ENCODE measurements around the gene MYRF. TPM values are rescaled to one million over a fixed set of nuclear protein-coding genes. Genes with fewer than 3 reads are reported as not detected.

The MYRF gene
- total and polyA plus RNA-seq, 2 of the 4 experiments (the other 2 are of a cell fraction), result 1.6 to 10.7 TPM

- H3K4me1 ChIP-seq (ENCODE audit: control insufficient read depth, insufficient read depth, low read length), result peaks cover 3% of the 10 kb centered on the region
- in situ Hi-C loops (cut with MboI; ENCODE audit: low sequenced_read_pairs) (loop anchor here (10.0 kb wide), 1 partner anchor 313 kb away; no protein-coding TSS in a partner anchor), intact Hi-C loops (cut with micrococcal nuclease) (no loop called here), dilution Hi-C loops (cut with HindIII; ENCODE audit: low sequenced_read_pairs, unreplicated experiment) (no loop called here)
- peak overlapping the region; percentile 70 for H4K5ac ChIP-seq (ENCODE audit: low read depth, low read length)
- H3K56ac ChIP-seq (ENCODE audit: extremely low read depth, insufficient read depth, low read length), result peak overlapping the region; percentile 97
- peaks cover 6% of the 10 kb centered on the region for H4K20me1 ChIP-seq (ENCODE audit: insufficient read depth, low read length)
- H3K18ac ChIP-seq (ENCODE audit: low read depth, low read length), result peak overlapping the region; percentile 54
- peak overlapping the region; percentile 99 for H2AK9ac ChIP-seq (replicated peaks; ENCODE audit: low read depth, low read length, poor library complexity)
- H3K9me3 ChIP-seq (ENCODE audit: control insufficient read depth, insufficient read depth, low read length), result no peaks in the 10 kb centered on the region
- BruUV-seq (replicated peaks), result TSS peak; percentile 91
- CTCF ChIA-PET, result no interaction called here
- TF ChIP-seq POLR2A (IDR thresholded peaks at IDR 0.05; ENCODE audit: low read depth, low read length) (peak; percentile 88), USF2 (IDR thresholded peaks at IDR 0.05; ENCODE audit: low read depth, low read length) (no peak)
- peak overlapping the region; percentile 74 for H3K4me3 ChIP-seq (ENCODE audit: insufficient read depth, low read depth, low read length)
- H2BK120ac ChIP-seq (ENCODE audit: low read depth, low read length), result peak overlapping the region; percentile 78; the same call in 1 of the 2 replicates
- peak; percentile 58 for ATAC-seq (ENCODE audit: low read depth)
- peaks cover 28 to 59% of the 10 kb centered on the region in 2 experiments for H3K79me1 ChIP-seq (ENCODE audit: low read depth in 1 of 2, low read length in 2 of 2)
- H3K36me3 ChIP-seq (ENCODE audit: control insufficient read depth, insufficient read depth, low read length), result peaks cover 42% of the 10 kb centered on the region
- peak overlapping the region; percentile 100 for H2AFZ ChIP-seq (replicated peaks; ENCODE audit: low read length, poor library complexity)
- WGBS, 2 experiments (ENCODE audit: extremely low coverage in 2 of 2, insufficient read length in 1 of 2), result no CpG with 5 or more reads among the region's 14 CpGs
- peak overlapping the region; percentile 98 for H3K27ac ChIP-seq (ENCODE audit: insufficient read depth, low read length)
- POLR2A ChIA-PET (ENCODE audit: unreplicated experiment), result interaction anchor here (1.0 to 1.1 kb wide), 2 partner anchors 14 to 23 kb away, joined by 3 read pairs; no protein-coding TSS in a partner anchor
- H4K91ac ChIP-seq (ENCODE audit: insufficient read depth, low read depth, low read length), result peak overlapping the region; percentile 95
- H3K23ac ChIP-seq (ENCODE audit: low read depth, low read length), result peak overlapping the region; percentile 94
- DNase-seq, result peak; percentile 95
- no peaks in the 10 kb centered on the region for H3K27me3 ChIP-seq (ENCODE audit: control insufficient read depth, insufficient read depth, low read length)
- H3K14ac ChIP-seq (replicated peaks; ENCODE audit: low read depth, low read length), result peak overlapping the region; percentile 99
- peak overlapping the region; percentile 67 for H2AK5ac ChIP-seq (ENCODE audit: low read depth, low read length)
- peak overlapping the region; percentile 99 for H3K9ac ChIP-seq (ENCODE audit: low read depth, low read length)
- no peak overlapping the region for H2BK20ac ChIP-seq (ENCODE audit: low read depth, low read length)
- no peaks in the 10 kb centered on the region for H3K9me1 ChIP-seq (ENCODE audit: insufficient read depth, low read length)
- H4K8ac ChIP-seq (ENCODE audit: low read depth in 2 of 2, low read length in 2 of 2), result peak overlapping the region; percentile 90 to 97
- peak overlapping the region; percentile 100 for H2BK5ac ChIP-seq (ENCODE audit: low read depth, low read length, poor library complexity, severe bottlenecking)
- H3K4me2 ChIP-seq (ENCODE audit: low read depth, low read length), result peak overlapping the region; percentile 29
- H2BK15ac ChIP-seq (ENCODE audit: low read depth, low read length), result peak overlapping the region; percentile 99; the same call in 2 of the 3 replicates
- peak overlapping the region; percentile 96 for H3K4ac ChIP-seq (ENCODE audit: low read depth, low read length)
Measured at GRCh38 chr11:61791737-61792309, 39.4 kb downstream of the MYRF start.
